ENCODE data around the gene SEC61G.

The SEC61G gene

DNA sequence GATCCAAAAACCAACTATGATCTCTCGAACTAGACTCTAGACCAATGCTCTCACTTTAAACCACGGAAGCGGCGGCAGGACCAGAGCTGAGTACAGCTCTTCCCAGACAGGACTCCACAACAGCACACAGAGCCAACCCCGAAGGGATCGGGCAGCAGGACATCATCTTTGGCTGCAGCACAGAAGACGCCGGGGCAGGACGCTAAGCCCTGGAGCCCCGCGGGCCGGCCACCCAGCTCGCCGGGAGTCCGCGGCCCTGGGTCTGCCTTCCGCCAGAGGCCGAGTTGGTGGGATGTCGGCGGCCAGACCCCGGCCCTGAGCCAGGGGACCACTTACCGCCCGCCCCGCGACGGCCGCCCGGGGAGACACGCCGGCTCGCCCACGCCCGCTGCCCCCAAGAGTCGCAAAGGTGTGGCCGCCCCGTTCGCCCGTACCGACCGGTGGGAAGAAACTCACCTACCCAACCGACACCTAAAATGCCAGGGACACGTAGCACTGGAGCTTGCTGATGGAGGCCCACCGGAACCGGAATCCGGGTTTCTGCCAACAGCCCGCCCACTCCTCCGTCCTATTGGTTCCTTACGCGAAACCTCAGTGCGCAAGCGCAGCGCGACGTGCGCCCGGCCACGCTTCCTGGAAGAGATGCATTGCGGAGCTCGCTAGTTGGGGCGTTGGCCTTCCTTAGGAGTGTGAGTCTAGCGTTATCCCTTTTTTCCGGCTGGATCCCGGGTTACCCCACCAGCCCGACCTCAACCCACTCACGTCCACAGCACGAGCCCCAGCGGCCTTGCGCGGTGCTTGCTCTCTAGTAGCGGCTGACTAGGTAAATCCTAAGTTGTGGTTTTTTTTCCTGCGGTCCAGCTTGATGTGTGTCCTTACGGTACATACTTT is at the start of gene SEC61G:
SEC61G (minus strand) TSS at position 510 of the 891 bp plus-strand sequence. CDS start 1,623 bp downstream, outside the sequence.
- DNase-seq (ENCODE audit: low spot score), result peak; percentile 98

DNA sequence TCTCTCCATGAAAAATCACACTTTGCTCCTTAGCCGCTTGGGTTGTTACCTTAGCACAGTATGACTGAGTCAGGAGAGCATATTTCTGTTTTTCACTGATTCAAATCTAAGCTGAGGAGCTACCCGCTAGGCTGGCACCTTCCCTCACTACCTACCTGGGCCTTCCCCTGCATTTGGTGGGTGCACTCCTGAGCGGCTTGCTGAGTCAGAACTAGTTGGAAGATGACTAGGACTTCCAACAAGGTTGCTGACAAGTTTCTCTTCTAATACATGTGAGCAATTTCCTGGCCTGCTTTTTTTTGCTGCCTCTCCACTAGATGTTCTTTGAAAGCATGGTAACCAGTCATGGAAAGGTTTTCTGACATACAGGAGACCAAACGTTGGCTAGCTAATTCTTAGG is 43.8 kb upstream of the SEC61G start:
- no peak for DNase-seq (ENCODE audit: low spot score)

DNA sequence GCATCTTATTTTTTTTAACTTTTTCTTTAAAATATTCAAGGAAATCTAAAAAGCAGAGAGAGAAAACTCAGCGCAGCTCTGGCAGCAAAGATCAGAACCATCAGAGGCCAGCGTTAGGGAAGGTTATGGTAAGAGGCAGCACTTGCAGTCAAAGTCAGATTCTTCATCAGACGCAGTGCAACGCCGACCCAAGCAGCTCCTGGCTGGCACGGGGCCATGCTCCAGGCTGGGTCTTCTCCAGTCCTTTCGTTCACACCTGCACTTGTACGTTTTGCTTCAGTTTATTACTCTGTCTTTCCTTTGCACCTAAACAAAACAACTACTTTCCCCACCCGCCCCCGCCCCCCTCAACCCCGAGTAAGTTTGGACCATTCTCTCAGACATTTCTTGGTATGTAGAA is 43.1 kb upstream of the SEC61G start:
- no peak for DNase-seq (ENCODE audit: low spot score)

DNA sequence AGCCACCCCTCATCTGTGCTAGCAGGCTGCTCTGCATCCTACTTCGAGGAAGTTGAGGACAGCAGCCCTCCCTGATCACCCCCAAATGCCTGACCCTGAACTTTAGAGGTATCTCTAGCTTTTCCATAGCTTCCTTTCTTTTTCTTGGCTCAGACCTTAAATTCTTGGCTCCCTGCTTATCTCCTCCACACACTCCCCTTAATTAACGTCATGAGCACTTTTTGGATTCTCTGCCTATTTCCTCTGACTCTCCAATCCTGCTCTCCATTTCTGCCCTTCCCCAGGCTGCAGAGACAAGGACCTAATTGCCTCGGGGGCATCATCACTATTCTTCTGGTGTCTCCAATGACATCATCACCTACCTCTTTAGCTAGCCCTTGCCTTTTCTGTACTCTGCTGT is 40.8 kb upstream of the SEC61G start:
- no peak for DNase-seq (ENCODE audit: low spot score)

DNA sequence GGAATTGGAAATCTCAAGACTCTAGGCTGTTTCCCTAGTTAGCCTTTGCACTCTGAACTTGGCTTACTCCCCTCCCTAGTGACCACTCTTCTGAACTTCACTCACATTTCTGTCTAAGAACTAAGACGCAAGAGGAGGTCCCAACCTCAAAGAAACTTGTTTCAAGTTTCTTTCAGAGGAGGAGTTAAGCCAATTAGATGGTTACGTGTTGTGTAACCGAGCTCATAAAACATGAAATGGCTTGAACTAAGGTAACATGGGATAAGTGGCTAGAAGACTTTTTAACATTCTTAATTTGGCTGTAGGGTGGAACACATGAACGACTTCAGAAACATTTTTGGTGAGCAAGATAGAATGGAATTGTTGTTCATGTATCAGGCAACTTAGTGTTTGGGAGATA is 39.5 kb upstream of the SEC61G start:
- no peak for DNase-seq (ENCODE audit: low spot score)

DNA sequence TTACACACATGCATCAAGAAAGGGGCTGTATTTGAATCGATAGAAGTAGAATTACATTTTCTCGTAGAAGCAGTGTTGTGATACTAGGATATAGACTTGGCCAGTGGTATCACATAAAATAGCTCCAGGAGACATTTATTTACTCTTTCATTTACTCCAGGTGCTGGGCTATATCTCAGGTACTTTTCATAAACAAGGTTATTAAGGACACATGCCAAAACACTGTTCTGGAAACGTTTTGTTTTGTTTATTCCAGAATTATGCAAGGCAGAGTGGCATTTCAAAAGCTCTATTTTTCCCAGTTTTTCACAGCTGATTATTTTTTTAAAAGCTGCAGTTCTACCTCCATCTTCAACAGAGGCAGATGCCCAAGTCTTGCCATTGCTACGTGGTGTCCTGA is 37.8 kb upstream of the SEC61G start:
- no peak for DNase-seq (ENCODE audit: low spot score)

DNA sequence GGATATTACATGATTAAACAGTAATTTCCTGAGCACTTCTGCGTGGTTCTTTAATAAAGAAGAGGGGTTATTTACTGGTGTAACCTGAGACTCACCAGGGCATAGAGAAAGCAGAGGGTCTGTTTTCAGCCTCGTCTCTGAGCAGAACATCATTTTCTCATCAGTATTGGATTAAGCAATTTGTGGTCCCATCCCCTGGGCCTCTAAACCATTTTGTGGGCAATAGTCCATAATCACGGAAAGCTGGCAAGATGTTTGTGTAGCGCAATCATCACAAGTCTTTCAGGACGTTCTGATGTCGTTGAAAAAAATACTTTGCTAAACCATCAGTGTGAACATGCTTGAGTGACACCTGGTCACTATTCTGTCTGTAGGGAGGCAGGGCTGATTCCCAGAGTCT is 37.1 kb upstream of the SEC61G start:
- no peak for DNase-seq (ENCODE audit: low spot score)

DNA sequence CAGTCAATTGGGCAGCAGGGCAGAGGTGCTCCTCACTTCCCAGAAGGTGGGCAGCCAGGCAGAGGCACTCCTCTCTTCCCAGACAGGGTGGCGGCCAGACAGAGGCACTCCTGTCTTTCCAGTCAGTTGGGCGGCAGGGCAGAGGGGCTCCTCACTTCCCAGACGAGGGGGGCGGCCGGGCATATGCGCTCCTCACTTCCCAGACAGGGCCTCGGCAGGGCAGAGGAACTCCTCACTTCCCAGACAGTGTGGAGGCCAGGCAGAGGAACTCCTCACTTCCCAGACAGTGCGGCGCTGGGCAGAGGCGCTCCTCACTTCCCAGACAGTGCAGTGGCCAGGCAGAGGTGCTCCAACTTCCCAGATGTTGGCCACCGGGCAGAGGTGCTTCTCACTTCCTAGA is 33.4 kb upstream of the SEC61G start:
- DNase-seq (ENCODE audit: low spot score), result no peak

DNA sequence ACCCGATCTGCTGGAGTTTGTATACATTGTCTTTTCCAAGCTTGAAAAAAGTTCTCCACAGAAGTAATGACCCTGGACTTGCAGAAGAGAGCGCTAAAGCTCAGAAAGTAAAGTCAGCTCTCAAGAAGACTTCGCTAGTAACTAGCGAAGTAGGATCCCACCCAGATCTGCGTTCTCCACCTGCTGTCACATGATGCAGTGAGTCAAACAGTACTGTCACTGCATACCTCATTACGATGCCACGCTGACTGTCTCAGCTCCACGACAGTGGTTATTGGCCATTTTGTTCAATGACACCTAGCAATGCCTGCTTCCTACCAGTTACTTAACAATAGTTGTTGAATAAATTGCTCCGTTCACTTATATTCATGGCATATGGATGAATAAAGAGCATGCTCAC is 29.7 kb upstream of the SEC61G start:
- peak; percentile 84 for DNase-seq (ENCODE audit: low spot score)

DNA sequence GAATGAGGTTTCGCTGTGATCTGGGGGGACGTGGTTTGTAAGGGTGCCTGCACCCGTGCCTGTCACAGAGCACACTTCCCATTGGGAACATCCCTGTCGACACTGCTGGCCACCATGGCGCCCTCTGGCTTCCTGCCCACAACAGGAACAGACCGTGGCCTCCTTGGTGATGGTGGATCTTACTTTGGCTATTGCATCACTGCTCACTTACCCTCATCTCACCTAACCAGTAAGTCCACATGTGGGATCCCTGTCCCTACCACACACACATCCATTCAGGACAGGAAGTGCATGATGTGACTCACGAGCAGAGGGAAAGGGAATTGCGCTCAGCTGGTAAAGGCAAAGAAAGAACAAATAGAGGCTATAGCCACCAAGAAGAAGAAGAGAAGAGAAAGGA is 26.2 kb upstream of the SEC61G start:
- DNase-seq (ENCODE audit: low spot score), result no peak

DNA sequence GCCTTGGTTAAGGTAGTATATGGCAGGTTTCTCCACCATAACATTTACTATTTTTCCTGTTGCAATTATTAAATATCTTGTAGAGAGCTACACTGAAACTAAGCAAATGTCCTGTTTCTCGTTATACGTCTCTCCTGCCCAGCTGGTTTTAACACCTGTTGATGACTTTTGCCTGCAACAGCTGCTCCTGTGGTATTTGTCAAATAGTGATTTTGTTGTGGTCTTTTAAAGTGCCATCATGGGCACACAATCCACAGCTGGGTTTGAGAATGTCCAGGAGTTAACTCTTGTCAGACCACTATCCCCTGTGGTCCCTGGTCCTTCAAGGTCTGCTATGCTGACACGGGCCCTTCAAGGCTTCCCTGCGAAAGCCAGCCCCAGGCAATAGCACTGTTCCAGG is 24.9 kb upstream of the SEC61G start:
- DNase-seq (ENCODE audit: low spot score), result no peak

DNA sequence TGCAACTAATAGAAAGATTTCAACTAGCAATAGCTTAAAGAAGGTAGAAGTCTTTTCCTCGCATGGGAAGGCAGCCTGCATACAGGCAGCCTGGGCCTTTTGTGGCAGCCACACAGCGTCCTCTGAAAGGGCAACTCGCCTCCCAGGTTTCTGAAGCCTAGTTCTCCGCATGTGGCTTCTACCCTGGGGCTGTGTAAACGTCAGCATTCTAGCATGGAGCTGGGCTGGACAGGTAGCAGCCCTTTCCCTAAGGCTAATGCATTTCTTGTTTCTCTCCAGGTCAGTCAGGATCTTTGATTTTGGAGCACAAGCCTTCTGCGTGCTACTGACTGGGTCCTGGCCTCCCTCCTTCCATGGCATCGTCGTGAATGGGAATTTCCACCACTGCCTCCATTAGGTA is 23.8 kb upstream of the SEC61G start:
- no peak for DNase-seq (ENCODE audit: low spot score)

DNA sequence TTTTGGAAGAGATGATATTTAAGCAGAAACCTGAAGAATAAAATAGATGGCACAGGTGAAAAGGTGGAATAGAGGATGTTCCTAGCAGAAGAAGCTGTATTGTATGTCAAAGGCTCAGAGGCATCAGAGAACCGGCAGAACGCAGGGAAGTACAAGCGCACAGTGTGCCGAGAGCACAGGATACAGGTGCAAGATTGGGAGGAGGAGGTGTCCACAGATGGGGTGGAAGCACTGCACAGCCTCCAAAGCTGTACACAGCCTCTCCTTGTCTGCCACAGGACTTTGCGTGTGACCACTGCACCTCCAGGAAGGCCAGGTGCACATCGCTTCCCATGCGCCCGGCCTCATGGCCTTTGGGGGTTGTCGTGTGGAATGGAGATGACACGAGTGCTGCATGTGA is 23.3 kb upstream of the SEC61G start:
- DNase-seq (ENCODE audit: low spot score), result no peak

DNA sequence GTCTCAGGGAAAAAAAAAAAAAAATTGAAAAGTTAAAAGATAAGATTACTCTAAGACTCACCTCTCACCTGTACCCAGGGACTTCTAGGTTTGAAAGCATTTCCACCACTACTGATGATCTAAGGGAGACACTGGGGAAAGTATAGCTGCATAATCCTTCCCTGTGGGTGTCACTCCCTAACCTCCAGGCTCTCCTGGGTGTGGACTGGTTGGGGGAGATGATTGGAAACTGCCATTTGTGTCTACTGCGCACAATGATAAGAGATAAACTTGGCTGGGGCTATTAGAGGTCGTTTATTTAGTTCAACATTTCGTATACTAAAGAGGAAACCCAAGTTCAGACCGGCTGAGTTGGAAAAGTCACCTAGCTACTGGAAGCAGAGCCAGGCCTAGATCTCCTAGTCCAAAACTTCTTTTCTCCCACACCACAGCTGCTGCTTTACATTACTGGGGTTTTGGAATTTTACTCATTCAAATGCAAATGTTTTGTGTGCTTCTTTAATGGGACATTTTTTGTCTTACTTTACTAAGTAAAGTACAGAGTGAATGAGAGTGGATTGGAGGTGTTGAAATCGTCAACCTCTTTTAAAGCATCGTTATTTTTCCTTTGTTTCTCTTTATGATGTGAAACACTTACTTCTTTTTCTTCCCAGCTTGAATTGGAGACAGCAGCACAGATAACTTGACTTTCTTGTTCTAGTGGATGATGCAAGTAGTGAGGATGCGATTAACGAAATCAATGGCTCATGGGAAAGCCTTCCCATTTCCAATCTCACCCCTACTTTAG is 22.3 kb upstream of the SEC61G start:
- no peak for DNase-seq (ENCODE audit: low spot score)

DNA sequence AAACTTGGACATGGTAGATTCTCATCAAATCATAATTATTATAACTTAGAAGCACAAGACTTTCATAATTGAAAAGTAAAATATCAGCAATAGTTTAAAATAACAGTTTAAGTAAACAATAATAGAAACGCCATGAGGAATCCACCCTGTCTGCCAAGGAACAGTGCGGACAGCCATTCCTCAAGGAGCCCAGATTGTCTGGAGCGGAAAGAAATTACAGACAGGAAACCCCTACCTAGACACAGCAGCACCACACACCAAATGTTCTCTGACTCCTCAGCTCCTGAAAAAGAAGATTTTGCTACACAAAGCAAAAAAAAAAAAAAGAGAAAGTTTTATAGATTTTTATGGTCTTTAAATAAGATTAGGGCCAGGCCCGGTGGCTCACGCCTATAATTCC is 21.5 kb upstream of the SEC61G start:
- DNase-seq (ENCODE audit: low spot score), result no peak

DNA sequence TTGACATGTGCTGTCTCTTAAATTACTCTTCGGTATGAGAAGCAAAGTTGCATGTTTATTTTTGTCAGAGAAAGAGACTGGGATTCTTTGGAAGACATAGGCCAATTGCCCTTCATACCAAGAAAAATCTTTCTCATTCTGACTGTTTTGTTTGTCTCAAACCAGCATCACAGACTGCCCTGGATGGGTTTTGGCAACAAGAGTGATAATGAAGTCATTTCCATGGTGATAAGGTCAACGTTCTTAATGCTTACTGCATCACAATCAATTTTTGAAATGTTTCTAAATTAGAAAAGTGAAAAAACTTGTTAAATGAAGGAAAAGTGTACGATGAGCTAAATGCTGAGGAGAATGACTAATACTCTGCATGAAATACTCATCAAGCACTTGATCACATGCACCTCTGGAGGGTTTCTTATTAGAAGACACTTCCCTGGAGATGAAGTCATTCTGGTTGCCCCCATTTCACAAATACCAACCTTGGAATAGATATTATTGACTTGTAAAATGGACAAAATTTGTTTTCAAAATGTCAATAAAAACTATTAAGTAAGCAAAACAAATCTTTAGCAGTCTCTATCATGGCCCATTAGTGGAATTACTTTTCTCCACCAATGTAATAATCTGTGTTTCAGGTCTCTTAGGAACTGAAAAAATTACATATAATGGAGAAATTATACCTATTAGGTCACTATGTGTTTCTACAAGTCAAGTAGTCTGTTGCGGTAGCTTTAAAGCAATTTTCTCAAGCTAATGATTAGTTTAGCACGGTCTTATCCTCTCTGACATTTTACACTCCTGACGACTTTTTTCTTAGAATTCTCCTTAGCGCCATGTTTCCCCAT is 19.9 kb upstream of the SEC61G start:
- DNase-seq (ENCODE audit: low spot score), result no peak

DNA sequence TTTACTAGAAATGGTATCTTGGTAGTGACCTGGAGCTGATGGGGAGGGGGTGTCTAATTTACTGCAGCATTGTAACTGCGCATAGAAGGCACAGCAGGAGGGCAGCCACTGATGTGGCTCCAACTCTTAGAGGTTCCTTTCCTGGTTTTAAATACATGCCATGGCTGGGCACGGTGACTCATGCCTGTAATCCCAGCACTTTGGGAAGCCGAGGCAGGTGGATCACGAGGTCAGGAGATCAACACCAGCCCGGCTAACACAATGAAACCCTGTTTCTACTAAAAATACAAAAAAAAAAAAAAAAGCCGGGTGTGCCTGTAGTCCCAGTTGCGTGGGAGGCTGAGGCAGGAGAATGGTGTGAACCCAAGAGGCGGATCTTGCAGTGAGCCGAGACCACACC is 19.2 kb upstream of the SEC61G start:
- DNase-seq (ENCODE audit: low spot score), result no peak

DNA sequence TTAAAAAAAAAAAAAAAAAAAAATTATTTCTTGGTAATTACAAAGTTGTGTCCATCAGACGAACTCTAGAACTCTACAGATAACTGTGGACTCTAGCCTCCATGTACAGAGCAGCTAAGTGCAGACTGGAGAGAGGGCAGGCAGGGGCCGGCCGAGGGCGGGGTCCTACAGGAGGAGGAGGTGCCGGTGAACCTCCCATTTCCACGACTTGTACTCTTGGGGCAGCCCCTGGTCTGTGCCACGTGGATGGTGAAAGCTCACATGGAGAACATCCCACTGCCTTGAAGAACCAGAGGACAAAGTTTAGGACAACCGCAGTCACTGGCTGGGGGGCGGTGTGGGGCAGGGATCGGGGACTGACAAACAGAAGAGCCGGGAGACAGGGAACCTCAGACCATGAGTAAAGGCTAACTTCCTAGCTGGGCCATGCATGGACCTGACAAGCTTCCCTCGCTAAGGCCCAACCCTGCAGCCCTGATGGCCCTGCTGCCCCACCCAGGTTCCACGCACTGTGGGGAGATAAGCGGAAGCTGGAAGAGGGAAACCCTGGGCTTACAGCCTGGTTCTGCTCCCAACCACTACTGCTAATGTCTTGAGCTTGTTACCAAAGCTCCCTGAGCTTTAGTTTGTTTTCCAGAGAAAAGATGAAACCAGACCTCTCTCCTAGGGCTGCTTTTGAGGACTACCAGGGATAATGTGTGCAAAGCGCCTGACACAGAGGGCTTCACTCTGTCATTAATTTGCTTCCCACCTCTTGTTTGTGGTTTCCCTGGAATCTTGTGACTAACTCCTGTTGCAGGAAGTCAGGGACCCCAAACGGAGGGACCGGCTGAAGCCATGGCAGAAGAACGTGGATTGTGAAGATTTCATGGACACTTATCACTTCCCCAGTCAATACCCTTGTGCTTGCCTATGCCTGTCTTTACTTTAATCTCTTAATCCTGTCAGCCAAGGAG is 16.1 kb upstream of the SEC61G start:
- no peak for DNase-seq (ENCODE audit: low spot score)

DNA sequence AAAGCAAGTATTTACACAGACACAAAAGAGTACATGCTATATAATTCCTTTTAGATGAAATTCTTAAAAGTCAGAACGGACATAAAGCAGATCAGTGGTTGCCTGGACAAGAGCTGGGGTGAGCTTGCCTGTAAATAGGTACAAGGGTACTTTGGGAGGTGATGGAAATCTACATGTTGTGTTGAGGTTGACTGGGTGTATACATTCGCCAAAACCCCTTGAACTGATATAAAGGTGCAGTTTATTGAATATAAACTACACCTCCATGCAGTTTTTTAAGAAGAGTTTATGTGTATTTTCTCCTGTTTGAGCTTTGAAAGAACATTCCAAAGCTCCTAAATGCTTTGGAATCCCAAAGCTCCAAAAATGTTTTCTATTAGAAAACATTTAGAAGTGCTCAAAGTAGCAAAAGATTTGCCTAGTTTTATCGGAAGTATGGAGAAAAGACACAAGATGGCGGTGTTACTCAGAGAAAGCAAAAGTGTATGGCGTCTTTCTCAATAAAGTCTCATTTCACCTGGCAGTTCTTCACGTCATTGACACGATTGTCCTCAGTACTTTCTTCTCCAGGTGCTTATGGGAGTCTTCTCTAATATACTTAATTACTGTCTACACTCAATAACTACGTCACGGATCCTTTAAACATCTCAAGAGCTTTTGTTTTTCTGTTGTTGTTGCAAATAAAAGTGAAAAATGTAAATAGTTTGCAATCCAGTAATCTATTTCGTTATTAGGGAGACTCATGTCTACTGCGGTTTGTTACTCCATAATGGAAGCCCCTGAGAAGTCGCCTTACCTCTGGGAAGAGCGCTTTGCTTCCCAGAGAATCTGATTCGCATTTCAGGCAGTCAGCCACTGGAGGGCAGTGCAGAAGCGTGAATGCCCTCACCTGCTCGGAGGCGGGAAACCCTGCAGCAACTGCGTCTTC is 14.7 kb upstream of the SEC61G start:
- DNase-seq (ENCODE audit: low spot score), result peak; percentile 66

DNA sequence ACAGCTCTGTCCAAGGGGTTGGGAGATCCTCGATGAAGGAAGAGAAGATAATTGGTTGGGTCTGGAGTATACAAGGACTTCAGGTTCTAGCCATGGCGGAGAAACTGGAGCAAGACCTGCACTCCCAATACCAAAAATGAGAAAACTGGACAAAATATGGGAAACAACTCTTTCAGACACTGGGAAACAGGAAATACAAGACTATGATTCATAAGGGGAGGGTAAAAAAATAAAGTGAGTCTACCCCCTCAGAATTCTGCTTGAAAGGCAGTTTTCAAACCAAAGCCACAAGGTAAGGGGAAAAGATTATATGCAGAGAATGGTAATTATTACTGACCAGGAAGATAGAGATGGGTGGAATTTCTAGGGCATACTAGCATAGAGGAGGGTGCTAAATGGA is 10.2 kb upstream of the SEC61G start:
- DNase-seq (ENCODE audit: low spot score), result peak; percentile 39
